Right atrium auricular region (tissue), 2 donors: Measurements from ENCODE around the gene IWS1. TPM values are rescaled to one million over a fixed set of nuclear protein-coding genes. Genes with fewer than 3 reads are reported as not detected.
"Not testable (repeated sequence)": the region's sequence is repeated elsewhere in the genome, so short reads cannot be mapped to it uniquely, and the experiment has no call there.

Source experiments
- DNase-seq: peaks from one replicate; pipeline ENCODE4 v3.0.0-alpha.2; 2019; ENCODE audit warnings: low spot score
- H3K27ac ChIP-seq, 2 donors: fragments of 200-600 bp; sonication (generic); 1 replicate in 1 of 2; 2 replicates in 1 of 2; pipeline ENCODE4 v1.5.1; 2016 to 2019
- H3K27me3 ChIP-seq, 2 donors: fragments of 200-600 bp; sonication (generic); one replicate each; pipeline versions ENCODE4 v1.5.1 to v1.6.0; 2017 to 2019
- H3K36me3 ChIP-seq: fragments of 200-600 bp; sonication (generic); one replicate; pipeline ENCODE4 v1.5.1; 2016
- H3K4me1 ChIP-seq, 2 donors: fragments of 200-600 bp; sonication (generic); one replicate each; pipeline versions ENCODE4 v1.5.1 to v1.6.0; 2017 to 2019
- H3K4me3 ChIP-seq, 2 donors: fragments of 200-600 bp; sonication (generic); 1 replicate in 1 of 2; 2 replicates in 1 of 2; pipeline ENCODE4 v1.5.1; 2017 to 2019; ENCODE audit warnings: mild to moderate bottlenecking in 1 of 2, moderate library complexity in 1 of 2
- H3K9me3 ChIP-seq, 2 donors: fragments of 200-600 bp; sonication (generic); one replicate each; pipeline ENCODE4 v1.5.1; 2019
- total RNA-seq, 2 donors: library from RNA; depleted of rRNA; stranded (reverse); fragments of >200 nt; gene quantifications; one replicate each; pipeline ENCODE4 v1.1.0, GENCODE V29; 2016
- TF ChIP-seq, protein P1 (sequence below), 2 donors: fragments of 200-600 bp; sonication (generic); IDR thresholded peaks; one replicate each; pipeline ENCODE4 v1.5.1; 2019; ENCODE audit warnings: antibody characterized with exemption in 2 of 2

IWS1 gene
- total RNA-seq, 2 donors from 2014 or later: 43.3 to 46.4 TPM

DNA sequence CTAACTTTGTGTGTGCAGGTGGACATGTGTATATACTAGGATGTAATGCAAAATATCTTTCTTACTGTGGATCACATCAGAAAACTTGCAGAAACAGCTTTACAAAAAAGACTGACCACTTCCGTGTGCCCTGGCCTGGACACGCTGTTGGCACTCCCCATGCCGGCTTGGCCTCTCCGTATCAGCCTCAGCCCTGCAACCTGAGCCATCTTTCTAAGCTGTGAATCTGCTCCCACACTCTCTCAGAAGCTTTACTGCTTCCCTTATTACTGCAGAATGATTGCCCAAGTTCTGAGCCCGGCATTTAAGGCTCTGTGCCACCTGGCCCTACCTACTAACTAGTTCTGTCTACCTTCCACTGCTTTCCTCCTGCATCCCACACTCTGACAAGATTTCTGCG lies 47.0 kb upstream of the IWS1 start:
- no peaks in the 10 kb centered on the region for H3K9me3 ChIP-seq
- no peaks in the 10 kb centered on the region for H3K36me3 ChIP-seq
- H3K27ac ChIP-seq: no peak overlapping the region
- no peak overlapping the region for H3K4me3 ChIP-seq
- DNase-seq: no peak
- no peaks in the 10 kb centered on the region for H3K27me3 ChIP-seq
- TF ChIP-seq, protein P1, sequence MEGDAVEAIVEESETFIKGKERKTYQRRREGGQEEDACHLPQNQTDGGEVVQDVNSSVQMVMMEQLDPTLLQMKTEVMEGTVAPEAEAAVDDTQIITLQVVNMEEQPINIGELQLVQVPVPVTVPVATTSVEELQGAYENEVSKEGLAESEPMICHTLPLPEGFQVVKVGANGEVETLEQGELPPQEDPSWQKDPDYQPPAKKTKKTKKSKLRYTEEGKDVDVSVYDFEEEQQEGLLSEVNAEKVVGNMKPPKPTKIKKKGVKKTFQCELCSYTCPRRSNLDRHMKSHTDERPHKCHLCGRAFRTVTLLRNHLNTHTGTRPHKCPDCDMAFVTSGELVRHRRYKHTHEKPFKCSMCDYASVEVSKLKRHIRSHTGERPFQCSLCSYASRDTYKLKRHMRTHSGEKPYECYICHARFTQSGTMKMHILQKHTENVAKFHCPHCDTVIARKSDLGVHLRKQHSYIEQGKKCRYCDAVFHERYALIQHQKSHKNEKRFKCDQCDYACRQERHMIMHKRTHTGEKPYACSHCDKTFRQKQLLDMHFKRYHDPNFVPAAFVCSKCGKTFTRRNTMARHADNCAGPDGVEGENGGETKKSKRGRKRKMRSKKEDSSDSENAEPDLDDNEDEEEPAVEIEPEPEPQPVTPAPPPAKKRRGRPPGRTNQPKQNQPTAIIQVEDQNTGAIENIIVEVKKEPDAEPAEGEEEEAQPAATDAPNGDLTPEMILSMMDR (IDR thresholded peaks at IDR 0.05): no peak
- H3K4me1 ChIP-seq: peaks cover 0 to 39% of the 10 kb centered on the region in 2 donors

DNA sequence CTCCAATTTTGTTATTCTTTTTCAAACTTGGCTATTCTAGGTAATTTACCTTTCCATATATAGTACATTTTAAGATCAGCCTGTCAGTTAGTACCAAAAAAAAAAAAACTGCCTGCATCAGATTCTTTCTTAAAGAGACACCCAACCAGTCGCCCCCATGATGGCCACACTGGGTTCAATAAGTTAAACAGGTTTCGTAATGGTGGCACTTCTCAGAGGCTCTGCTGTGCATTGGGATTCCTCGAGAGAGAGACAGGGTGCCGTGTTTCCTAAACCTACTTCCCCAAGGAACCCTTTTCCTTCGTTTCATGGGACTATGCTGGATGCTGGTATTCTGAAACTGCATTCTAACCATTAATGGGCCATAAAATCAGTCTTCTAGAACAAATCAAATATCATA lies 46.6 kb upstream of the IWS1 start:
- TF ChIP-seq, protein P1 (IDR thresholded peaks at IDR 0.05): no peak
- peaks cover 0 to 39% of the 10 kb centered on the region in 2 donors for H3K4me1 ChIP-seq
- H3K36me3 ChIP-seq: no peaks in the 10 kb centered on the region
- no peaks in the 10 kb centered on the region for H3K9me3 ChIP-seq
- no peak overlapping the region for H3K4me3 ChIP-seq
- peak; percentile 23 for DNase-seq
- no peaks in the 10 kb centered on the region for H3K27me3 ChIP-seq
- no peak overlapping the region for H3K27ac ChIP-seq

DNA sequence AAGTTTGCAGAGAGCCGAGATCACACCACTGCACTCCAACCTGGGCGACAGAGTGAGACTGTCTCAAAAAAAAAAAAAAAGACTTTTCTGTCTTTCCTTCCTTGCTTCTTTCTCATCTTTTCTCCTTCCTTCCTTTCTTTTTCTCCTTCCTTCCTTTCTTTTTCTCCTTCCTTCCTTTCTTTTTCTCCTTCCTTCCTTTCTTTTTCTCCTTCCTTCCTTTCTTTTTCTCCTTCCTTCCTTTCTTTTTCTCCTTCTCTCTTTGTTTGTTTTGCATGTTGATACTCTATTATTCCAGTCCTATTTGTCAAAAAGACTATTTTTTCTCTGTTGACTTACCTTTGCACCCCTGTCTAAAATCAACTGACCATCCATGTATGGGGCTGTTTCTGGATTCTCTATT lies 46.1 kb upstream of the IWS1 start:
- H3K27ac ChIP-seq, H3K27me3 ChIP-seq, DNase-seq, H3K4me3 ChIP-seq, H3K9me3 ChIP-seq, H3K36me3 ChIP-seq: not testable (repeated sequence)
- H3K4me1 ChIP-seq: peaks cover 0 to 39% of the 10 kb centered on the region in 2 donors

DNA sequence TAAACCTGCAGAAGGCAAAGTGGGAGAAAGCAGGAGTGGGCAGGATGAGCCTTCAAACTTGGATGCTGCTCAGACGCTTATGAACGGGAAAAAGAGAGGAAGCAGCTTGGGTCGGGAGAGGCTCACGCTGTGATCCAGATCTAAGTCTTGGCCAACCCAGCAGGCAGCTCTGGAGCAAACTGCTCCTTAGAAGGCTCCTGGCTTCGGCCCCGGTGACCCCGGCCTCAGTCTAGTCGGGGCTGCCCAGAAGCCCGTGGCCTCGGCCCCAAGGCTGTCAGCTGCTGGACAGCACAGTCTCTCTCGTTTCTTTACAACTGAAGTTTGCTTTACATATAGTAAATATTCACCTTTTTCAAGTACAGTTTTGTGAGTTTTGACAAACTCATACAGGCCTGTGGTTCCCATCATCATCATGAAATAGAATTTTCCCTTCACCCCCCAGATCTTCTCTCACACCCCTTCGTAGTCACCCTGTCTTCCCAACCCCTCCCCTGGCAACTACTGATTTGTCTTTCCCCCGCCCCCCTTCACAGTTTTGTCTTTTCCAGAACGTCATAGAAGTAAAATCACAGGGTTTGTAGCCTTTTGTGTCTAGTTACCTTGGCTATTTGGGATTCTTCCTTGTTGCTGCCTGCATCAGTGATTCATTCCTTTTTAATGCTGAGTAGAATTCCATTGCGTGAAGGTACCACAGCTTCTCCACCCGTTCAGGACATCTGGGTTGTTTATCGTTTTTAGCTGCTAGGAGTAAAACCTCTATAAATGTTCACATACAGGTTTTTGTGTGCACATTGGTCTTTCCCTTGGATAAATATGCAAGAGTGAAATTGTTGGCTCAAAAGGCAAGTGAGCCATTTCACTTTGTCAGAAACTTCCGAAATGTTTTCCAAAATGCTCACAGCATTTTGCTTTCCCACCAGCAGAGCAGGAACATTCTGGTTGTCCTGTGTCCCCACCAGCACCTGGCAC lies 44.3 kb upstream of the IWS1 start:
- no peaks in the 10 kb centered on the region for H3K27me3 ChIP-seq
- peaks cover 0 to 24% of the 10 kb centered on the region in 2 donors for H3K4me1 ChIP-seq
- TF ChIP-seq, protein P1 (IDR thresholded peaks at IDR 0.05): no peak
- DNase-seq: peak; percentile 57
- no peak overlapping the region for H3K27ac ChIP-seq
- H3K9me3 ChIP-seq: no peaks in the 10 kb centered on the region
- H3K36me3 ChIP-seq: no peaks in the 10 kb centered on the region
- H3K4me3 ChIP-seq: no peak overlapping the region

DNA sequence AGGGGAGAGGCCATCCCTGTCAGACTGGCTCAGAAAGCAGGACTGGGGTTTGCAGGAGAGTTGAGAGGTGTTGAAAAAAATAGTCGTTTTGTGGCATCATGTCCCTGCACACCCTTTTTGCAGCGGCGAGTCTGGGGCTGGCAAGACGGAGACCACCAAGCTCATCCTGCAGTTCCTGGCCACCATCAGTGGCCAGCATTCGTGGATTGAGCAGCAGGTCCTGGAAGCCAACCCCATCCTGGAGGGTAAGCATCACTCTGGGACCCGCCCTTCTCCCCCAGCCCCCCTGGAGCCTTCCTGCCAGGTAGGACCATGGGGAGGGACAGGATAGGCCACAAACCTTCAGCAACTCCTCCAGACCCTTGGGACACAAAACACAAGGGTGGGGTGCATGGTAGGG lies 43.4 kb upstream of the IWS1 start:
- Histone ChIP-seq H3K27me3 (no peaks in the 10 kb centered on the region), H3K36me3 (no peaks in the 10 kb centered on the region), H3K4me1 (peaks cover 0 to 24% of the 10 kb centered on the region in 2 donors), H3K4me3 (no peak overlapping the region), H3K9me3 (no peaks in the 10 kb centered on the region), H3K27ac (no peak overlapping the region)
- TF ChIP-seq, protein P1 (IDR thresholded peaks at IDR 0.05): no peak
- DNase-seq: no peak

DNA sequence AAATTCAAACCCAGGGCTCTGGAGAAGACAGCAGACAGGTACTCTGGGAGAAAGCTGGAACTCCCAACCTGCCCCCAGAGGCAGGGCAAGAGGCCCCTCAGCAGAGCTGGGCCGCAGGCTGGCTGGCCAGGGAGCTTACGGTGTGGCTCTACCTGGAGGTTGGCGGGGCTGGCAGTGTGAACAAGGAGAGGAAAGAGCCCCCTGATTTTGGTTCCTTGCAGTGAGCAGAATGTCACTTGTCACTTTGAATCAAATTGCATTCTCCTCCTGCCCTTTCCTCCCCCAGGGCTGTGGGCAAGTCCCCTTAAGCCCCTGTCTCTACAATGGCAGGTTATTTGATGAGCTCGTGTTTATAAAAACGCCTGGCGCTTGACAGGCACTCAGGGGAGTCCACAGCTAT lies 41.8 kb upstream of the IWS1 start:
- H3K27me3 ChIP-seq: no peaks in the 10 kb centered on the region
- H3K4me1 ChIP-seq: peaks cover 0 to 24% of the 10 kb centered on the region in 2 donors
- H3K36me3 ChIP-seq: no peaks in the 10 kb centered on the region
- peak; percentile 48 for DNase-seq
- H3K27ac ChIP-seq: no peak overlapping the region
- TF ChIP-seq, protein P1 (IDR thresholded peaks at IDR 0.05): no peak
- H3K4me3 ChIP-seq: no peak overlapping the region
- no peaks in the 10 kb centered on the region for H3K9me3 ChIP-seq
